Brain microvascular endothelial cell (primary cell): ENCODE measurements around the gene B3GLCT.

Experiments
- DNase-seq: peaks from one replicate; pipeline ENCODE4 v3.0.0-alpha.2; 2020
- H3K27ac ChIP-seq: fragments of 250-450 bp; sonication (Bioruptor Pico); 2 replicates; pipeline ENCODE4 v1.5.1; 2020; ENCODE audit warnings: mild to moderate bottlenecking, moderate library complexity
- H3K27me3 ChIP-seq: fragments of 250-450 bp; sonication (Bioruptor Pico); replicated peaks from 2 replicates; pipeline ENCODE4 v1.5.1; 2020; ENCODE audit warnings: mild to moderate bottlenecking
- H3K36me3 ChIP-seq: fragments of 250-450 bp; sonication (Bioruptor Pico); replicated peaks from 2 replicates; pipeline ENCODE4 v1.5.1; 2020; ENCODE audit warnings: mild to moderate bottlenecking
- H3K4me3 ChIP-seq: 2 replicates; pipeline ENCODE4 v1.5.1; 2011; ENCODE audit warnings: low read depth, mild to moderate bottlenecking, control low read depth, low read length, moderate library complexity
- CTCF ChIP-seq: IDR thresholded peaks from 2 replicates; pipeline ENCODE4 v1.5.1; 2011; ENCODE audit warnings: low read depth, mild to moderate bottlenecking, moderate library complexity, low read length, control low read depth, inconsistent platforms; ENCODE audit errors: missing control alignments
- in situ Hi-C: cut with HindIII; loops from 2 replicates; pipeline ENCODE4 v1.10.0; 2017; ENCODE audit warnings: low sequenced_read_pairs, low pct_ligation_motif_present

Gene B3GLCT

GRCh38 chr13:31192306-31192705 lies 7.5 kb upstream of the B3GLCT start:
- no peak overlapping the region for H3K4me3 ChIP-seq
- no peaks in the 10 kb centered on the region for H3K36me3 ChIP-seq
- no peak for TF ChIP-seq CTCF
- in situ Hi-C loops, result no loop called here
- no peak for DNase-seq
- peaks cover 4% of the 10 kb centered on the region for H3K27me3 ChIP-seq
- no peak overlapping the region for H3K27ac ChIP-seq

GRCh38 chr13:31195616-31196015 lies 4.2 kb upstream of the B3GLCT start:
- no peak for TF ChIP-seq CTCF
- DNase-seq, result no peak
- in situ Hi-C loops, result no loop called here
- no peaks in the 10 kb centered on the region for H3K36me3 ChIP-seq
- no peak overlapping the region for H3K4me3 ChIP-seq
- no peak overlapping the region for H3K27ac ChIP-seq
- no peaks in the 10 kb centered on the region for H3K27me3 ChIP-seq

GRCh38 chr13:31196992-31197391 lies 2.8 kb upstream of the B3GLCT start:
- no peak for DNase-seq
- Histone ChIP-seq H3K27ac (no peak overlapping the region), H3K4me3 (no peak overlapping the region), H3K36me3 (no peaks in the 10 kb centered on the region), H3K27me3 (no peaks in the 10 kb centered on the region)
- in situ Hi-C loops, result no loop called here
- TF ChIP-seq CTCF, result no peak

- DNase-seq, result no peak
- in situ Hi-C loops, result no loop called here
- Histone ChIP-seq H3K36me3 (no peaks in the 10 kb centered on the region), H3K27ac (no peak overlapping the region), H3K27me3 (no peaks in the 10 kb centered on the region), H3K4me3 (no peak overlapping the region)
- no peak for TF ChIP-seq CTCF
Observed at GRCh38 chr13:31198519-31198918, 1.3 kb upstream of the B3GLCT start.

GRCh38 chr13:31199527-31199848 lies 287 bp upstream of the B3GLCT start:
- Histone ChIP-seq H3K27me3 (no peaks in the 10 kb centered on the region), H3K4me3 (peak overlapping the region; percentile 56), H3K36me3 (no peaks in the 10 kb centered on the region), H3K27ac (peak overlapping the region; percentile 86)
- no peak for DNase-seq
- no peak for TF ChIP-seq CTCF
- in situ Hi-C loops, result no loop called here

GRCh38 chr13:31200637-31200971 lies 829 bp downstream of the B3GLCT start:
- in situ Hi-C loops, result no loop called here
- H3K36me3 ChIP-seq, result no peaks in the 10 kb centered on the region
- peak; percentile 7 for DNase-seq
- no peak for TF ChIP-seq CTCF
- H3K4me3 ChIP-seq, result peak overlapping the region; percentile 68
- peak overlapping the region; percentile 86 for H3K27ac ChIP-seq
- no peaks in the 10 kb centered on the region for H3K27me3 ChIP-seq
